Ascending aorta (tissue), 2 donors: ENCODE data around the gene RPSA. TPM values are rescaled to one million over a fixed set of nuclear protein-coding genes. Genes with fewer than 3 reads are reported as not detected.

Experiments
- DNase-seq, 2 donors: peaks; one replicate each; pipeline ENCODE4 v3.0.0-alpha.2; 2019; ENCODE audit warnings: low spot score in 2 of 2
- H3K27ac ChIP-seq, 2 donors: fragments of 200-600 bp; sonication (generic); one replicate each; pipeline ENCODE4 v1.5.1; 2016 to 2017; ENCODE audit warnings: mild to moderate bottlenecking in 1 of 2
- H3K27me3 ChIP-seq: fragments of 200-600 bp; sonication (generic); one replicate; pipeline ENCODE4 v1.5.1; 2017
- H3K36me3 ChIP-seq, 2 donors: fragments of 200-600 bp; sonication (generic); one replicate each; pipeline ENCODE4 v1.5.1; 2016
- H3K4me1 ChIP-seq, 2 donors: fragments of 200-600 bp; sonication (generic); one replicate each; pipeline ENCODE4 v1.5.1; 2016 to 2017; ENCODE audit warnings: mild to moderate bottlenecking in 1 of 2
- H3K4me3 ChIP-seq, 2 donors: fragments of 200-600 bp; sonication (generic); one replicate each; pipeline ENCODE4 v1.5.1; 2016 to 2017; ENCODE audit warnings: mild to moderate bottlenecking in 1 of 2
- H3K9me3 ChIP-seq, 2 donors: fragments of 200-600 bp; sonication (generic); one replicate each; pipeline ENCODE4 v1.5.1; 2016
- intact Hi-C: fragments of 100-400 bp; cut with DNase I; formaldehyde crosslinking; loops from one replicate; pipeline ENCODE4 v1.15.1; 2023
- total RNA-seq: library from RNA; depleted of rRNA; stranded (reverse); fragments of >200 nt; gene quantifications from one replicate; pipeline ENCODE4 v1.1.0, GENCODE V29; 2016
- TF ChIP-seq, protein P1 (sequence below), 3 experiments: fragments of 200-600 bp in 2 of 3; fragments of 450-650 bp in 1 of 3; sonication (generic) in 2 of 3; IDR thresholded peaks; one replicate each; pipeline ENCODE4 v1.5.1; 2016 to 2019; ENCODE audit warnings: antibody characterized with exemption in 3 of 3, mild to moderate bottlenecking in 1 of 3, moderate library complexity in 1 of 3

Gene RPSA
- total RNA-seq, 1 donor from 2014 or later = 745 TPM

DNA sequence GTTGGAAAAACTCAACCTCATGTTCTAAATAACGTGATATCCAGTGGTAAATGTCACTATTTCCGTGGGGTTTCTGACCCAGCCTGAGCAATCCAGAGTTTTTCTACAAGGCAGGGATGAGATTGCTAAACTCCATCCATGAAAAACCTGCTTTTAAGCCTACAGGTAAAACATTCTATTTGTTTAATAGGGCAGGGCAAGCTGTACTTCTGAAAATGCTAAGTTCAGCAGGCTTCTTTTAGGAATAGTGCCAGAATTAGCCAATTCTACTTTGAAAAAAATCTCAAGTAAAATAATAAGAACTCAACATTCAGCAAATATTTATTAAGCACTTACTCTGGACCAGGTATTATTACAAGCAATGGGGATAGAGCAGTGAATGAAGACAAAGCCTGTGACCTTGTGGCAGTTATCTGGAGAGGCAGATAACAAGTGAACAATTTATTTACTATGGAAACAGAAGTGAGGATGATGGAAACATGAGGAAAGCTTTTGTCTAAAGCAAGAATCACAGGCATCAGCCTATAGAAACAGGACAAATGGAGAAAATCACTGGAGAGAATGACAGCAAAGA lies 13.3 kb downstream of the RPSA start:
- Histone ChIP-seq H3K9me3 (no peaks in the 10 kb centered on the region), H3K36me3 (peaks cover 0 to 2% of the 10 kb centered on the region in 2 donors), H3K27me3 (no peaks in the 10 kb centered on the region), H3K27ac (no peak overlapping the region), H3K4me3 (no peak overlapping the region), H3K4me1 (no peaks in the 10 kb centered on the region)
- intact Hi-C loops = no loop called here
- no peak for DNase-seq
- TF ChIP-seq, protein P1, sequence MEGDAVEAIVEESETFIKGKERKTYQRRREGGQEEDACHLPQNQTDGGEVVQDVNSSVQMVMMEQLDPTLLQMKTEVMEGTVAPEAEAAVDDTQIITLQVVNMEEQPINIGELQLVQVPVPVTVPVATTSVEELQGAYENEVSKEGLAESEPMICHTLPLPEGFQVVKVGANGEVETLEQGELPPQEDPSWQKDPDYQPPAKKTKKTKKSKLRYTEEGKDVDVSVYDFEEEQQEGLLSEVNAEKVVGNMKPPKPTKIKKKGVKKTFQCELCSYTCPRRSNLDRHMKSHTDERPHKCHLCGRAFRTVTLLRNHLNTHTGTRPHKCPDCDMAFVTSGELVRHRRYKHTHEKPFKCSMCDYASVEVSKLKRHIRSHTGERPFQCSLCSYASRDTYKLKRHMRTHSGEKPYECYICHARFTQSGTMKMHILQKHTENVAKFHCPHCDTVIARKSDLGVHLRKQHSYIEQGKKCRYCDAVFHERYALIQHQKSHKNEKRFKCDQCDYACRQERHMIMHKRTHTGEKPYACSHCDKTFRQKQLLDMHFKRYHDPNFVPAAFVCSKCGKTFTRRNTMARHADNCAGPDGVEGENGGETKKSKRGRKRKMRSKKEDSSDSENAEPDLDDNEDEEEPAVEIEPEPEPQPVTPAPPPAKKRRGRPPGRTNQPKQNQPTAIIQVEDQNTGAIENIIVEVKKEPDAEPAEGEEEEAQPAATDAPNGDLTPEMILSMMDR (IDR thresholded peaks at IDR 0.05) = no peak

DNA sequence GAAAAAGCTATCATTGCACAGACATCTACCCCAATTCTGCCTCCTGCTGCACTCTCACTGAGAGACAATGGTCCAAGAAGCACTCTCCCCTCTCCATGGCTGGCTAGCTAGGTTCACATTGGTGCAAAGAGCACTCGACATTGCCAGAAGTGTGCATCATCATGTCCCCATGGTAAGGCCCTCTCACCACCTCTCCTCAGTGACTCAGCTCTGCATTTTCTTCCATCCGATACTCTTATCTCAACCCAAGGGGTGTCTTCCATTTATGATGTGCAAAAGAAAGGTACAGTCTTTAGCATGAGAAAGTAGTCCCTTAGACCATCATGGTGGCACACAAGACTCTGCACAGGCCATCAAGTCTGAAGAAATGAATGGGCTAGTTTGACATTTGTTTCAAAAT lies 14.0 kb downstream of the RPSA start:
- TF ChIP-seq, protein P1 (IDR thresholded peaks at IDR 0.05) = no peak
- Histone ChIP-seq H3K36me3 (no peaks in the 10 kb centered on the region), H3K9me3 (no peaks in the 10 kb centered on the region), H3K27ac (no peak overlapping the region), H3K4me1 (no peaks in the 10 kb centered on the region), H3K27me3 (no peaks in the 10 kb centered on the region), H3K4me3 (no peak overlapping the region)
- no peak for DNase-seq
- intact Hi-C loops = no loop called here

DNA sequence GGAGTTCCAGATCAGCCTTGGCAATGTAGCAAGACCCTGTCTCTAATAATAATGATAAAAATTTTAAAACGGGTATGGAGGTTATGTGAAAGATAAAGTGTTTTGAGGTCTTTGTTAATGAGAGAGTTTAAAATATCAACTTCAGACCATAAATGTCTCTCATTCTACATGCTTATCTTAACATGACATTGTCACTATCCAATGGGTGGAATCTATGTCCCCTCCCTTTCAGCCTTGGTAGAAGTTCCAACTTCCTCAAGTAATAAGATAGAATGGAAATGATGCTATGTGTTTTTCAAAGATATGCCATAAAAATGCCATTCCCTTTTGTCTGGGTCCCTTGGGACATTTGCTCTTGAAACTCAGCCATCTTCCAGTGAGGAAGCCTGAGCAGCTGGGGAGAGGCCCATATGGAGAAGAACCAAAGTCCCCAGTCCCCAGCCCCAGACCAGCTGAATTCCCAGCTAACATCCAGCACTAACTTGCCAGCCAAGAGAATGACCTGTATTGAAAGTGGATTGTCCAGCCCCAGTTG lies 17.0 kb downstream of the RPSA start:
- no peak overlapping the region for H3K27ac ChIP-seq
- H3K27me3 ChIP-seq = no peaks in the 10 kb centered on the region
- TF ChIP-seq, protein P1 (IDR thresholded peaks at IDR 0.05) = no peak
- no peaks in the 10 kb centered on the region for H3K36me3 ChIP-seq
- intact Hi-C loops = no loop called here
- H3K9me3 ChIP-seq = no peaks in the 10 kb centered on the region
- no peak overlapping the region for H3K4me3 ChIP-seq
- H3K4me1 ChIP-seq = no peaks in the 10 kb centered on the region
- DNase-seq = no peak

DNA sequence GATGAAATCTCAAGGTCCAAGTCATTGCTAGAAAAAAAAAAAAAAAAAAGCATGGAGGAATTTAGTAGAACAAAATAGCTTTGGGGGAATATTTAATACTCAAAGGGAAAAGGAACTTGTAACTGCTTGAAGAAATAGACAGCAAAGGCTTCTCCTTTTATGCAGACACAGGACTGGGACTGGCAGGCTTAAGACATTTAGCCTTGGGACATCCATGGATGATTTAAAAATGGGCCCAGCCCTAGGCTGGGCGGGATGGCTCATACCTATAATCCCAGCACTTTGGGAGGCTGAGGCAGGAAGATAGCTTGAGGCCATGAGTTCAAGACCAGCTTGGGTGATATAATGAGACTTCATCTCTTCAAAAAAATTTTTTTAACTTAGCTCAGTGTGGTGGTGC lies 19.8 kb downstream of the RPSA start:
- Histone ChIP-seq H3K4me1 (no peaks in the 10 kb centered on the region), H3K36me3 (no peaks in the 10 kb centered on the region), H3K4me3 (no peak overlapping the region), H3K27ac (no peak overlapping the region), H3K27me3 (no peaks in the 10 kb centered on the region), H3K9me3 (no peaks in the 10 kb centered on the region)
- DNase-seq = no peak
- intact Hi-C loops = no loop called here
- TF ChIP-seq, protein P1 (IDR thresholded peaks at IDR 0.05) = no peak

DNA sequence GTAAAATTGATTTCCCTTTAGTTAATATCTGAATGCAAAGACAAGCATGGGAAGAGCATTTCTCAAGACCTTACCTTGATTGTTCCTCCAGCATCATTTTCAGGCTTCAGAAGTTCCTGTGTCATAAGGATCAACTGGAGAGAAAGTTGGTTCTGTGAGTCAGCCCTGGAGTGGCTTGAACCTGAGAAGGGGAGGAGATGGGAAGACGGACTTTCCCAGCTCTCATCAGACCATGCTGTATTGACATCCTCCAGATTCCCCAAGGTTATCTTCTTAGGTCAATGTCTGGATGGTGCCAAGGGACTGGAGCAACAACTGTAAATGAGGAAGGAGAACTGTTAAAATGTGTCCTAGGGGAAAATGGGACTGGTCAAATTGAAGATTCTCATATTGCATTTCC lies 21.0 kb downstream of the RPSA start:
- H3K4me3 ChIP-seq = no peak overlapping the region
- H3K36me3 ChIP-seq = no peaks in the 10 kb centered on the region
- no peaks in the 10 kb centered on the region for H3K27me3 ChIP-seq
- no peaks in the 10 kb centered on the region for H3K9me3 ChIP-seq
- H3K4me1 ChIP-seq = no peaks in the 10 kb centered on the region
- H3K27ac ChIP-seq = no peak overlapping the region
- DNase-seq = no peak
- TF ChIP-seq, protein P1 (IDR thresholded peaks at IDR 0.05) = no peak
- intact Hi-C loops = no loop called here
